ENCODE results near the gene DAB2IP. TPM values are rescaled to one million over a fixed set of nuclear protein-coding genes. Genes with fewer than 3 reads are reported as not detected.

DAB2IP gene
- polyA plus RNA-seq, 1 experiment: 20.4 TPM

- Histone ChIP-seq H3K27me3 (ENCODE audit: control insufficient read depth, insufficient read depth, low read length) (peaks cover 8% of the 10 kb centered on the region), H3K27ac (ENCODE audit: low read depth, low read length) (no peak overlapping the region), H3K9me3 (ENCODE audit: control insufficient read depth, insufficient read depth, low read length) (no peaks in the 10 kb centered on the region), H3K4me3 (ENCODE audit: low read depth, low read length) (no peak overlapping the region)
- no peak for DNase-seq (ENCODE audit: low read depth, low spot score)
- ChIA-PET POLR2A (no interaction called here), CTCF (no interaction called here)
- TF ChIP-seq CTCF (IDR thresholded peaks at IDR 0.05; ENCODE audit: low read depth, low read length): no peak
Observed at GRCh38 chr9:121798941-121799340, 147.5 kb downstream of the DAB2IP start.

GRCh38 chr9:121800376-121800775 is 148.9 kb downstream of the DAB2IP start:
- TF ChIP-seq CTCF (IDR thresholded peaks at IDR 0.05; ENCODE audit: low read depth, low read length): no peak
- ChIA-PET POLR2A (no interaction called here), CTCF (no interaction called here)
- peaks cover 11% of the 10 kb centered on the region for H3K27me3 ChIP-seq (ENCODE audit: control insufficient read depth, insufficient read depth, low read length)
- no peak overlapping the region for H3K27ac ChIP-seq (ENCODE audit: low read depth, low read length)
- no peak for DNase-seq (ENCODE audit: low read depth, low spot score)
- no peaks in the 10 kb centered on the region for H3K9me3 ChIP-seq (ENCODE audit: control insufficient read depth, insufficient read depth, low read length)
- no peak overlapping the region for H3K4me3 ChIP-seq (ENCODE audit: low read depth, low read length)

GRCh38 chr9:121801579-121801978 is 150.1 kb downstream of the DAB2IP start:
- DNase-seq (ENCODE audit: low read depth, low spot score): no peak
- POLR2A ChIA-PET: no interaction called here

GRCh38 chr9:121802753-121803152 is 151.3 kb downstream of the DAB2IP start:
- H3K9me3 ChIP-seq (ENCODE audit: control insufficient read depth, insufficient read depth, low read length): no peaks in the 10 kb centered on the region
- ChIA-PET POLR2A (no interaction called here), CTCF (no interaction called here)
- DNase-seq (ENCODE audit: low read depth, low spot score): no peak
- no peak for TF ChIP-seq CTCF (IDR thresholded peaks at IDR 0.05; ENCODE audit: low read depth, low read length)
- H3K27me3 ChIP-seq (ENCODE audit: control insufficient read depth, insufficient read depth, low read length): peaks cover 7% of the 10 kb centered on the region
- H3K27ac ChIP-seq (ENCODE audit: low read depth, low read length): no peak overlapping the region
- H3K4me3 ChIP-seq (ENCODE audit: low read depth, low read length): no peak overlapping the region

More at GRCh38 chr9:121801579-121801978, 150.1 kb downstream of the DAB2IP start:
- TF ChIP-seq CTCF (IDR thresholded peaks at IDR 0.05; ENCODE audit: low read depth, low read length): no peak
- Histone ChIP-seq H3K27ac (ENCODE audit: low read depth, low read length) (no peak overlapping the region), H3K4me3 (ENCODE audit: low read depth, low read length) (no peak overlapping the region), H3K27me3 (ENCODE audit: control insufficient read depth, insufficient read depth, low read length) (peaks cover 11% of the 10 kb centered on the region), H3K9me3 (ENCODE audit: control insufficient read depth, insufficient read depth, low read length) (no peaks in the 10 kb centered on the region)
- CTCF ChIA-PET: no interaction called here

GRCh38 chr9:121807069-121807822 is 155.8 kb downstream of the DAB2IP start:
- ChIA-PET POLR2A (no interaction called here), CTCF (no interaction called here)
- H3K27ac ChIP-seq (ENCODE audit: low read depth, low read length): no peak overlapping the region
- DNase-seq (ENCODE audit: low read depth, low spot score): no peak
- TF ChIP-seq CTCF (IDR thresholded peaks at IDR 0.05; ENCODE audit: low read depth, low read length): no peak
- H3K9me3 ChIP-seq (ENCODE audit: control insufficient read depth, insufficient read depth, low read length): no peaks in the 10 kb centered on the region; the same call in 1 of the 2 replicates
- H3K4me3 ChIP-seq (ENCODE audit: low read depth, low read length): no peak overlapping the region
- H3K27me3 ChIP-seq (ENCODE audit: control insufficient read depth, insufficient read depth, low read length): peaks cover 12% of the 10 kb centered on the region
